Vagina (tissue), 2 donors: ENCODE results near the gene RNH1.

Experiments
- CTCF ChIP-seq, 3 experiments: fragments of 450-650 bp in 2 of 3; fragments of 200-600 bp in 1 of 3; sonication (generic) in 1 of 3; IDR thresholded peaks; one replicate each; pipeline ENCODE4 v1.5.1; 2017 to 2019; ENCODE audit warnings: antibody characterized with exemption in 3 of 3, mild to moderate bottlenecking in 2 of 3, moderate library complexity in 2 of 3
- POLR2A ChIP-seq, 2 donors: fragments of 450-650 bp; IDR thresholded peaks; one replicate each; pipeline ENCODE4 v1.6.1; 2017; ENCODE audit warnings: antibody characterized with exemption in 2 of 2, mild to moderate bottlenecking in 2 of 2, moderate library complexity in 2 of 2
- POLR2AphosphoS5 ChIP-seq, 2 donors: sonication (generic); formaldehyde crosslinking; IDR thresholded peaks; one replicate each; pipeline ENCODE4 v1.9.0; 2017; ENCODE audit warnings: antibody characterized with exemption in 2 of 2, mild to moderate bottlenecking in 2 of 2, low read depth in 1 of 2; ENCODE audit not compliant: insufficient read depth in 1 of 2

GRCh38 chr11:507727-508515 is 879 bp upstream of the RNH1 start:
- TF ChIP-seq POLR2A (IDR thresholded peaks at IDR 0.05) (no peak), CTCF (IDR thresholded peaks at IDR 0.05) (no peak), POLR2AphosphoS5 (IDR thresholded peaks at IDR 0.05; ENCODE audit: insufficient read depth in 1 of 2, low read depth in 1 of 2) (no peak)
